ENCODE data around the gene SLC35G6. TPM values are rescaled to one million over a fixed set of nuclear protein-coding genes. Genes with fewer than 3 reads are reported as not detected.

Gene SLC35G6
- total and polyA plus RNA-seq, 2 experiments from 2014 or later, result 0.16 TPM; not detected in 1

DNA sequence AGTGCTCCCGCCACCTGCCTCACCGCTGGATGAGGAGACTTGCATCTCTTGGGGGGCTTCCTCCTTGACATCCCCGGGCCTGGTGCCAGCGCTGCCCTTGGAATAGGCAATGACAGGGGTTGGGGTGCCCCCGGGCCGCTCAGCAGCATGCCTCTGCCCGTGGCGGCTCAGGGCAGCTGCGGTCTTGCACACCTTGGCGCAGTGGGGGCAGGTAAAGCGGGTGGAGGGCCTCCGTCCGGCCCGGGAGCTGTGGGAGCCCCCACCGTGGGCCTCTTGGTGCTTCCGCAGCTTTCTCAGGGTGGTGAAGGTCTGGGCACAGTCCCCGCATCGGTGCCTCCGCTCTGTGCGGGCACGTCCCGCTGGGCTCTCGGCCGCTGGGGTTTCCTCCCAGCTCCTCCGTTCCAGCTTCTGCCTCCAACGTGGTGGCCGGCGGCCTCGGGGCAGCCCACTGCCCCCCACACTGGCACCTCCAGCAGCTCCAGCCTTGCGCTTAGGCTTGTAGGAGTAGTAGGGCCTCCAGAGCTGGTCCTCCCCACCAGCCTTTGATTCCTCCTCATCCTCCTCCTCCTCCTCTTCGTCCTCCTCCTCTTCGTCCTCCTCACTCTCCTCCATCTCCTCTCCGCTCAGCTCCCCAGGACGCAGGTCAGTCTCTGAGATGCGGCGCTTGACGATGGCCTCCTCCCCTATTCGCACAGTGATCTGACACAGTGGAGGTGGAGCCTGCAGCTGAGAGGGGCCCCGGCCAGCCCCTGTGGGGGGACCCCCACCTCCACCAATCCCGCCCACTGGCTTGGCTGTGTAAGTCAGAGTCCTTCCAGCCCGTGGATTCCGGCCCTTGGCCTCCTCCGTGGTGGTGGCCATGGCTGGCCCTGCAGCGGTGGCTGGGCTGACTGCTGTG is 18.5 kb upstream of the SLC35G6 start:
- no peaks in the 10 kb centered on the region for H3K36me3 ChIP-seq (ENCODE audit: insufficient read depth)
- H3K79me2 ChIP-seq (replicated peaks; ENCODE audit: insufficient read depth), result no peaks in the 10 kb centered on the region
- no peak for DNase-seq (ENCODE audit: low spot score)
- no peak overlapping the region for H3K4me2 ChIP-seq
- H3K4me3 ChIP-seq, result no peak overlapping the region
- Mint-ChIP-seq H3K27ac (no peak overlapping the region), H3K9me3 (no peaks in the 10 kb centered on the region), H3K4me1 (peaks cover 22% of the 10 kb centered on the region), H3K36me3 (ENCODE audit: low read depth) (peaks cover 11% of the 10 kb centered on the region), H3K27me3 (ENCODE audit: insufficient read depth, low read depth, poor library complexity) (peaks cover 17% of the 10 kb centered on the region), H3K4me3 (no peak overlapping the region)
- no peaks in the 10 kb centered on the region for H3K27me3 ChIP-seq (ENCODE audit: insufficient read depth)
- H3K9me2 ChIP-seq (ENCODE audit: insufficient read depth), result peaks cover 4% of the 10 kb centered on the region; the same call in 1 of the 2 replicates
- TF ChIP-seq ZNF331 (CRISPR knock-in tag; IDR thresholded peaks at IDR 0.05; ENCODE audit: low read depth), result no peak
- no peak for TF ChIP-seq CREB1 (CRISPR knock-in tag; IDR thresholded peaks at IDR 0.05; ENCODE audit: low read depth)
- TF ChIP-seq EZH2 (IDR thresholded peaks at IDR 0.05; ENCODE audit: low read depth, unreplicated experiment), result no peak
- TF ChIP-seq EZH2phosphoT487 (IDR thresholded peaks at IDR 0.05; ENCODE audit: unreplicated experiment), result no peak
- TF ChIP-seq, protein P1, sequence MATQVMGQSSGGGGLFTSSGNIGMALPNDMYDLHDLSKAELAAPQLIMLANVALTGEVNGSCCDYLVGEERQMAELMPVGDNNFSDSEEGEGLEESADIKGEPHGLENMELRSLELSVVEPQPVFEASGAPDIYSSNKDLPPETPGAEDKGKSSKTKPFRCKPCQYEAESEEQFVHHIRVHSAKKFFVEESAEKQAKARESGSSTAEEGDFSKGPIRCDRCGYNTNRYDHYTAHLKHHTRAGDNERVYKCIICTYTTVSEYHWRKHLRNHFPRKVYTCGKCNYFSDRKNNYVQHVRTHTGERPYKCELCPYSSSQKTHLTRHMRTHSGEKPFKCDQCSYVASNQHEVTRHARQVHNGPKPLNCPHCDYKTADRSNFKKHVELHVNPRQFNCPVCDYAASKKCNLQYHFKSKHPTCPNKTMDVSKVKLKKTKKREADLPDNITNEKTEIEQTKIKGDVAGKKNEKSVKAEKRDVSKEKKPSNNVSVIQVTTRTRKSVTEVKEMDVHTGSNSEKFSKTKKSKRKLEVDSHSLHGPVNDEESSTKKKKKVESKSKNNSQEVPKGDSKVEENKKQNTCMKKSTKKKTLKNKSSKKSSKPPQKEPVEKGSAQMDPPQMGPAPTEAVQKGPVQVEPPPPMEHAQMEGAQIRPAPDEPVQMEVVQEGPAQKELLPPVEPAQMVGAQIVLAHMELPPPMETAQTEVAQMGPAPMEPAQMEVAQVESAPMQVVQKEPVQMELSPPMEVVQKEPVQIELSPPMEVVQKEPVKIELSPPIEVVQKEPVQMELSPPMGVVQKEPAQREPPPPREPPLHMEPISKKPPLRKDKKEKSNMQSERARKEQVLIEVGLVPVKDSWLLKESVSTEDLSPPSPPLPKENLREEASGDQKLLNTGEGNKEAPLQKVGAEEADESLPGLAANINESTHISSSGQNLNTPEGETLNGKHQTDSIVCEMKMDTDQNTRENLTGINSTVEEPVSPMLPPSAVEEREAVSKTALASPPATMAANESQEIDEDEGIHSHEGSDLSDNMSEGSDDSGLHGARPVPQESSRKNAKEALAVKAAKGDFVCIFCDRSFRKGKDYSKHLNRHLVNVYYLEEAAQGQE (IDR thresholded peaks at IDR 0.05; ENCODE audit: unreplicated experiment), result no peak
- no peak for TF ChIP-seq NANOG (IDR thresholded peaks at IDR 0.05; ENCODE audit: borderline replicate concordance)
- TF ChIP-seq, protein P2, sequence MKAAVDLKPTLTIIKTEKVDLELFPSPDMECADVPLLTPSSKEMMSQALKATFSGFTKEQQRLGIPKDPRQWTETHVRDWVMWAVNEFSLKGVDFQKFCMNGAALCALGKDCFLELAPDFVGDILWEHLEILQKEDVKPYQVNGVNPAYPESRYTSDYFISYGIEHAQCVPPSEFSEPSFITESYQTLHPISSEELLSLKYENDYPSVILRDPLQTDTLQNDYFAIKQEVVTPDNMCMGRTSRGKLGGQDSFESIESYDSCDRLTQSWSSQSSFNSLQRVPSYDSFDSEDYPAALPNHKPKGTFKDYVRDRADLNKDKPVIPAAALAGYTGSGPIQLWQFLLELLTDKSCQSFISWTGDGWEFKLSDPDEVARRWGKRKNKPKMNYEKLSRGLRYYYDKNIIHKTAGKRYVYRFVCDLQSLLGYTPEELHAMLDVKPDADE (IDR thresholded peaks at IDR 0.05), result no peak
- TF ChIP-seq JUNB (IDR thresholded peaks at IDR 0.05; ENCODE audit: unreplicated experiment), result no peak
- TF ChIP-seq, protein P3, sequence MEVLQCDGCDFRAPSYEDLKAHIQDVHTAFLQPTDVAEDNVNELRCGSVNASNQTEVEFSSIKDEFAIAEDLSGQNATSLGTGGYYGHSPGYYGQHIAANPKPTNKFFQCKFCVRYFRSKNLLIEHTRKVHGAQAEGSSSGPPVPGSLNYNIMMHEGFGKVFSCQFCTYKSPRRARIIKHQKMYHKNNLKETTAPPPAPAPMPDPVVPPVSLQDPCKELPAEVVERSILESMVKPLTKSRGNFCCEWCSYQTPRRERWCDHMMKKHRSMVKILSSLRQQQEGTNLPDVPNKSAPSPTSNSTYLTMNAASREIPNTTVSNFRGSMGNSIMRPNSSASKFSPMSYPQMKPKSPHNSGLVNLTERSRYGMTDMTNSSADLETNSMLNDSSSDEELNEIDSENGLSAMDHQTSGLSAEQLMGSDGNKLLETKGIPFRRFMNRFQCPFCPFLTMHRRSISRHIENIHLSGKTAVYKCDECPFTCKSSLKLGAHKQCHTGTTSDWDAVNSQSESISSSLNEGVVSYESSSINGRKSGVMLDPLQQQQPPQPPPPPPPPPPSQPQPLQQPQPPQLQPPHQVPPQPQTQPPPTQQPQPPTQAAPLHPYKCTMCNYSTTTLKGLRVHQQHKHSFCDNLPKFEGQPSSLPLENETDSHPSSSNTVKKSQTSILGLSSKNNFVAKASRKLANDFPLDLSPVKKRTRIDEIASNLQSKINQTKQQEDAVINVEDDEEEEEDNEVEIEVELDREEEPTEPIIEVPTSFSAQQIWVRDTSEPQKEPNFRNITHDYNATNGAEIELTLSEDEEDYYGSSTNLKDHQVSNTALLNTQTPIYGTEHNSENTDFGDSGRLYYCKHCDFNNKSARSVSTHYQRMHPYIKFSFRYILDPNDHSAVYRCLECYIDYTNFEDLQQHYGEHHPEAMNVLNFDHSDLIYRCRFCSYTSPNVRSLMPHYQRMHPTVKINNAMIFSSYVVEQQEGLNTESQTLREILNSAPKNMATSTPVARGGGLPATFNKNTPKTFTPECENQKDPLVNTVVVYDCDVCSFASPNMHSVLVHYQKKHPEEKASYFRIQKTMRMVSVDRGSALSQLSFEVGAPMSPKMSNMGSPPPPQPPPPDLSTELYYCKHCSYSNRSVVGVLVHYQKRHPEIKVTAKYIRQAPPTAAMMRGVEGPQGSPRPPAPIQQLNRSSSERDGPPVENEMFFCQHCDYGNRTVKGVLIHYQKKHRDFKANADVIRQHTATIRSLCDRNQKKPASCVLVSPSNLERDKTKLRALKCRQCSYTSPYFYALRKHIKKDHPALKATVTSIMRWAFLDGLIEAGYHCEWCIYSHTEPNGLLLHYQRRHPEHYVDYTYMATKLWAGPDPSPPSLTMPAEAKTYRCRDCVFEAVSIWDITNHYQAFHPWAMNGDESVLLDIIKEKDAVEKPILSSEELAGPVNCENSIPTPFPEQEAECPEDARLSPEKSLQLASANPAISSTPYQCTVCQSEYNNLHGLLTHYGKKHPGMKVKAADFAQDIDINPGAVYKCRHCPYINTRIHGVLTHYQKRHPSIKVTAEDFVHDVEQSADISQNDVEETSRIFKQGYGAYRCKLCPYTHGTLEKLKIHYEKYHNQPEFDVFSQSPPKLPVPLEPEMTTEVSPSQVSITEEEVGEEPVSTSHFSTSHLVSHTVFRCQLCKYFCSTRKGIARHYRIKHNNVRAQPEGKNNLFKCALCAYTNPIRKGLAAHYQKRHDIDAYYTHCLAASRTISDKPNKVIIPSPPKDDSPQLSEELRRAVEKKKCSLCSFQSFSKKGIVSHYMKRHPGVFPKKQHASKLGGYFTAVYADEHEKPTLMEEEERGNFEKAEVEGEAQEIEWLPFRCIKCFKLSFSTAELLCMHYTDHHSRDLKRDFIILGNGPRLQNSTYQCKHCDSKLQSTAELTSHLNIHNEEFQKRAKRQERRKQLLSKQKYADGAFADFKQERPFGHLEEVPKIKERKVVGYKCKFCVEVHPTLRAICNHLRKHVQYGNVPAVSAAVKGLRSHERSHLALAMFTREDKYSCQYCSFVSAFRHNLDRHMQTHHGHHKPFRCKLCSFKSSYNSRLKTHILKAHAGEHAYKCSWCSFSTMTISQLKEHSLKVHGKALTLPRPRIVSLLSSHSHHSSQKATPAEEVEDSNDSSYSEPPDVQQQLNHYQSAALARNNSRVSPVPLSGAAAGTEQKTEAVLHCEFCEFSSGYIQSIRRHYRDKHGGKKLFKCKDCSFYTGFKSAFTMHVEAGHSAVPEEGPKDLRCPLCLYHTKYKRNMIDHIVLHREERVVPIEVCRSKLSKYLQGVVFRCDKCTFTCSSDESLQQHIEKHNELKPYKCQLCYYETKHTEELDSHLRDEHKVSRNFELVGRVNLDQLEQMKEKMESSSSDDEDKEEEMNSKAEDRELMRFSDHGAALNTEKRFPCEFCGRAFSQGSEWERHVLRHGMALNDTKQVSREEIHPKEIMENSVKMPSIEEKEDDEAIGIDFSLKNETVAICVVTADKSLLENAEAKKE (CRISPR knock-in tag; IDR thresholded peaks at IDR 0.05), result no peak
- TF ChIP-seq STAT1 (IDR thresholded peaks at IDR 0.05; ENCODE audit: unreplicated experiment), result no peak
- TF ChIP-seq POLR2AphosphoS5 (IDR thresholded peaks at IDR 0.05; ENCODE audit: low read depth), result no peak
- no peak for TF ChIP-seq ZNF114 (CRISPR knock-in tag; IDR thresholded peaks at IDR 0.05)
- TF ChIP-seq, protein P4, sequence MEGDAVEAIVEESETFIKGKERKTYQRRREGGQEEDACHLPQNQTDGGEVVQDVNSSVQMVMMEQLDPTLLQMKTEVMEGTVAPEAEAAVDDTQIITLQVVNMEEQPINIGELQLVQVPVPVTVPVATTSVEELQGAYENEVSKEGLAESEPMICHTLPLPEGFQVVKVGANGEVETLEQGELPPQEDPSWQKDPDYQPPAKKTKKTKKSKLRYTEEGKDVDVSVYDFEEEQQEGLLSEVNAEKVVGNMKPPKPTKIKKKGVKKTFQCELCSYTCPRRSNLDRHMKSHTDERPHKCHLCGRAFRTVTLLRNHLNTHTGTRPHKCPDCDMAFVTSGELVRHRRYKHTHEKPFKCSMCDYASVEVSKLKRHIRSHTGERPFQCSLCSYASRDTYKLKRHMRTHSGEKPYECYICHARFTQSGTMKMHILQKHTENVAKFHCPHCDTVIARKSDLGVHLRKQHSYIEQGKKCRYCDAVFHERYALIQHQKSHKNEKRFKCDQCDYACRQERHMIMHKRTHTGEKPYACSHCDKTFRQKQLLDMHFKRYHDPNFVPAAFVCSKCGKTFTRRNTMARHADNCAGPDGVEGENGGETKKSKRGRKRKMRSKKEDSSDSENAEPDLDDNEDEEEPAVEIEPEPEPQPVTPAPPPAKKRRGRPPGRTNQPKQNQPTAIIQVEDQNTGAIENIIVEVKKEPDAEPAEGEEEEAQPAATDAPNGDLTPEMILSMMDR (conservative IDR thresholded peaks at IDR 0.05; ENCODE audit: low read depth in 2 of 2), result no peak
- 0 out of 2 replicates have a peak, but pooled peaks cover 5% of the 10 kb centered on the region for H3F3A ChIP-seq (replicated peaks; ENCODE audit: low read depth)
- peaks cover 15% of the 10 kb centered on the region; the same call in 1 of the 2 replicates for H3K4me1 ChIP-seq (ENCODE audit: insufficient read depth)
- no peak overlapping the region for H2AFZ ChIP-seq
- H4K20me1 ChIP-seq (replicated peaks; ENCODE audit: insufficient read depth), result no peaks in the 10 kb centered on the region
- no peak for ATAC-seq
- H3K27ac ChIP-seq (ENCODE audit: low read depth), result no peak overlapping the region

Data from GM23338 (cell line).